Activated naive CD4-positive, alpha-beta T cell treated with Interleukin-2 at 50 U/mL for 16 hours (primary cell): ENCODE data around the gene ACSM6.

Experiments used
- DNase-seq: peaks from one replicate; pipeline ENCODE4 v3.0.0-alpha.2; 2020

Gene ACSM6

DNA sequence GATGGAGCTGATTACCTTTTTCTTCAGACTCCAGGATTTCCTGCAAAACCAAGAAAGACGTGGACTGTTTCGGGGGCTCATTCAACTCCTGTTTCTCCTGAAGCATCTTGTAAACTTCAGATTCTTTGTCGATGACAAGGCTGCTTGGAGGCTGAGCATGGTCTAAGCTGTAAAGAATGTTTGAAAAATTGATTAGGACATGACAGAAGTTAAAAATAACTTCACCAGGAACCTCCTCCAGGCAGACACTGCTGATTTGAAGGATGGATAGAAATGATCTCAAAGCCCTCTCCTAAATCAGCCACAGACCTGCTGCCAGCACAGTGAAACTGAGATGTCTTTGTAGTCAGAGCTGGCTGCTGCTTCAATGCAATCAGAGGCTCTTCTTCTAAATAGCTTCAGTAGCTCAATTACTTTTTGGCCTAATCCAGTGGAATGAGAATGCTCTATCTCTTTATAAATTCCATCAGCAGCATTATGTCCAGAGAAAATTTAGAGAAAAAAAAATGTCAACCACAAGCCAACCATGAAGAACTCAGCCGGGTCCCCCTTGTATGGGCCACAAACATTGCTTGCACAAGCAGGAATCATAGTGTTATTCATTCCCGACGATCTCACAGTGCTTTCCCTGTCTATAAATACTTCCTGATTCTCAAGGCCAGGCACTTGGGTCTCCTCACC, 53.3 kb downstream of the ACSM6 start:
- DNase-seq = no peak

DNA sequence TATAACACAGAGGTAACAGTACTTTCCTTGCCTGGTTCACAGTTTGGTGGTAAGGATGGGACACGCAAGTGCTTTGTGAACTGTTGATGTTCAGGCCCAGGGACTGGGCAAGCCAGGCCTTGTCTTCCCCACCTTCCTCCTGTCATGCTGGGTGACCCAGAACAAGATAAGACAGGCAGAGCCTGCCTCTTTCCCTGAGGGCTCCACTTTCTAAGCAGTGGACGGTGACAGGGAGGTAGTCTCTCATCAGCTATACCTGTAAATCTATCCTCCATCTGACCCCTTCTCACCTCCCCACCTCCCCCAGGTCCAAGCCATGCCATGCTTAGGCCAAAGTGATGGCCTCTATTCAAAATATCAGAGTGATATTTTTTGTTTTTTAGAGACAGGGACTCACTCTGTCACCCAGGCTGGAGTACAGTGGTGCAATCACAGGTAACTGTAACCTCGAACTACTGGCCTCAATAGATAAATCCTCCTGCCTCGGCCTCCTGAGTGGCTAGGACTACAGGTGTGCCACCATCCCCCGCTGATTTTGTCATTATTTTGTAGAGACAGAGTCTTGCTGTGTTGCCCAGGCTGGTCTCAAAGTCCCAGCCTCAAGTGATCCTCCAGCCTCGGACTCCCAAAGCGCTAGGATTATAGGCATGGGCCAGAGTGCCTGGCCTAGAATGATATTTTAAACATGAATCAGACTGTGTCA, 54.0 kb downstream of the ACSM6 start:
- no peak for DNase-seq

DNA sequence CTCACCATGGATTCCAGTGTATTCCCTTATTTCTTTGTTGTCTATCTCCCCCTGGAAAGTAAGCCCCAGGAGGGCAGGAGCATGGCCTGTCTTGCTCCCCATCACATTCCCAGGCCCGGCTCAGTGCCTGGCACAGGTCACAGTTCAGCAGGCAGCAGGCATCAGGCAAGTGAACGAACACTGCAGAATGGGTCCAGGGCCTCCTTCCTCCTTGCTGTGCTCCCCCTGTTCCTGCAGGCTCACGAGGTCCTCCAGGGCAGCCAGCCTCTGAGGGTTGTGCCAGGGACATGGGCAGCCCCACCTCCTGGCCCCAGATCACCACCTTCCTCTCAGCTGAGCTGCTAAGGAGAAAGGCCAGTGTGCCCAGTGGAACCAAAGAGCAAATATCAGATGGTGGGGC, 55.0 kb downstream of the ACSM6 start:
- no peak for DNase-seq

DNA sequence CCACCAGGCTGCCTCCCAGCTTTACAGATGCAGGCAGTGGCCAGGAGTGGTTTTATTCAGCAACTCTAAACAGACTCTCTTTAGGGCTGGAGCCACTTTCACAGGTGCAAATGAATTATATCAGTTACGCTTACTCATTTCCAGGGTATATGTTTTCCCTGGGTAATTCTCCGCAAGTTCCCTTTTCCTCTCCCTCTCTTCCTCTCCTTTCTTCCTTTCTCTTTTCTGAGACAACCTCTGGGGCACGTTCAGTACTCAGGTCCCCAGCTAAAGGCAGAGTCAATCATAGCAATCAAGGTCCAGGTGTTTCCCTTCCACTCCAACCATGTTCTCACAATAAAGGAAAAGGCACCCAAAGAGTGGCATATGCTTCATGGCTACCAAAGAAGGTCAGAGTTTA, 55.4 kb downstream of the ACSM6 start:
- DNase-seq = no peak

DNA sequence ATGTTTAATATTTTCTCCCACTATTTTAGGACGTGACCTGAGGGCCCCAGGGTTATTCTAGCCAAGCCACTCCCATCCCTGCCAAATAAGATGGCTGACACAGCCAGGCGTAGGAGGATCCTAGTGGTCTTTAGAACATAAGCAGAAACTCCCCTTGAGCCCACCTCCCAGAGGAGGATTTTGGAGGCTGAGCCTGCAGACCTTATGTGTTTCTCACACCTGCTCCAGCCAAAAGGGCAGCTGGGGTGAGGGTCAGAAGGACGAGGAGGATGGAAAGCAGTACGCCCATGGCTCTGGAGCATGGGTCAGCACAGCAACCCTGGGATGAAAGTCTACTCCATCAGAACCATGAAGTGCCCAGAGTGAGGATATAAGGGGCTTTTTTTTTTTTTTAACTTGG, 56.8 kb downstream of the ACSM6 start:
- no peak for DNase-seq

DNA sequence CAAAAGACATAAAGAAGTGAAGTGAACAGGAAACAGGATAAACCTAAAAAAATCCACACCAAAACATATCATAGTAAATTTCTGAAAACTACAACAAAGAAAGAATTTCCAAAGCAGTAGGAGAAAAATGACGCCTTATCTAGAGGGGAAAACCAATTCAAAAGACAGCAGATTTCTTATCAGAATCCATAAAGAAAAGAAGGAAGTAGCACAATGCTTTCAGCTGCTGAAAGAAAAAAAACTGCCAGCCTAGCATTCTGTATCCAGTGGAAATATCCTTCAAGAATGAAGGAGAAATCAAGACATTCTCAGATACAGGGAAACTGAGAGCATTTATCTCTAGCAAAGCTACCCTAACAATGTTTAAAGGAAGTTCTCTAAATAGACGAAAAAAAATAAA, 59.0 kb downstream of the ACSM6 start:
- DNase-seq = no peak

DNA sequence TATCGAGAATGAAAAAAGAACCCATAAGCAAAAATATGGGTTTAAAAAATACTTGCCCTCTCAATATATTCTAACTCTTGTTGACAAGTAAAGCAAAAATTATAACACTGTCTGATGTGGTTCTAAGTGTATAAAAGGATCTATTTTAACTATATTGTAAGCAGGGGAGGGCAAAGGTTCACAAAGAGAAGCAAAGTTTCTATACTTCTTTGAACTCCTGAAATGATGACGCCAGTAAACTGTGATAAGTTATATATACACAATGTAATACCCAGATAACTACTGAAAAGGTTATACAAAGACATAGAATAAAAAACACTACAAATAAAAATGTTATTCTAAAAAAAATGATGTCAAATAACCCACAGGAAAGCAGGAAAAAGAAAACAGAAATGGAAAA, 59.6 kb downstream of the ACSM6 start:
- DNase-seq = no peak

DNA sequence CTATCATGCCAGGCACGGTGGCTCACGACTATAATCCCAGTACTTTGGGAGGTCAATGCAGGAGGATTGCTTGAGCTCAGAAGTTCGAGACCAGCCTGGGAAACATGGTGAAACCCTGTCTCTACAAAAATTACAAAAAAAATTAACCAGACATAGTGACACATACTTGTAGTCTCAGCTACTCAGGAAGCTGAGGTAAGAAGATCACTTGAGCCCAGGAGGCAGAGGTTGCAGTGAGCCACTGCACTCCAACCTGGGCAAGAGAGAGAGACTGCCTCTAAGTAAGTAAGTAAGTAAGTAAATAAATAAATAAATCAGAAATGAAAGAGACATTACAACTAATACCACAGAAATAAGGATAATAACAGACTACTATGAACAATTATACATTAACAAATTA, 60.6 kb downstream of the ACSM6 start:
- no peak for DNase-seq

DNA sequence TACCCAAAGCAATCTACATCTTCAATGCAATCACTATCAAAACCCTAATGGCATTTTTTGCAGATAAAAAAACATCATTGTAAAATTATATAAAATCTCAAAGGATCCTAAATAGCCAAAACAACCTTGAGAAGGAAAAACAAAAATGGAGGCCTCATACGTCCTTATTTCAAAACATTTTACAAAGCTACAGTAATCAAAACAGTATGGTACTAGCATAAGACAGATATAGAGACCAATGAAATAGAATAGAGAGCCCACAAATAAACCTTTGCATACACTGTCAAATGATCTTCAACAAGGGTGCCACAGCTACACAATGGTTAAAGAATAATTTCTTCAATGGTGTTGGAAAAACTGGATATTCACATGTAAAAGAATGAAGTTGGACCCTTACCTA, 62.2 kb downstream of the ACSM6 start:
- no peak for DNase-seq

DNA sequence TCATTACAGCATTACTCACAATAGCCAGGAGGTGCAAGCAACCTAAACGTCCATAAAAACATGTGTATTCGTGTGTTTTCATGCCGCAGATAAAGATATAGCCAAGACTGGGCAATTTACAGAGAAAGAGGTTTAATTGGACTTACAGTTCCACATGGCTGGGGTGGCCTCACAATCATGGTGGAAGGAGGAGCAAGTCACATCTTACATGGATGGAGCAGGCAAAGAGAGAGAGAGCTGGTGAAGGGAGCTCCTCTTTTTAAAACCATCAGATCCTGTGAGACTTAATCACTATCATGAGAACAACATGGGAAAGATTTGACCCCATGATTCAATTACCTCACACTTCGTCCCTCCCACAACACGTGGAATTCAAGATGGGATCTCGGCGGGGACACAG, 63.8 kb downstream of the ACSM6 start:
- no peak for DNase-seq

DNA sequence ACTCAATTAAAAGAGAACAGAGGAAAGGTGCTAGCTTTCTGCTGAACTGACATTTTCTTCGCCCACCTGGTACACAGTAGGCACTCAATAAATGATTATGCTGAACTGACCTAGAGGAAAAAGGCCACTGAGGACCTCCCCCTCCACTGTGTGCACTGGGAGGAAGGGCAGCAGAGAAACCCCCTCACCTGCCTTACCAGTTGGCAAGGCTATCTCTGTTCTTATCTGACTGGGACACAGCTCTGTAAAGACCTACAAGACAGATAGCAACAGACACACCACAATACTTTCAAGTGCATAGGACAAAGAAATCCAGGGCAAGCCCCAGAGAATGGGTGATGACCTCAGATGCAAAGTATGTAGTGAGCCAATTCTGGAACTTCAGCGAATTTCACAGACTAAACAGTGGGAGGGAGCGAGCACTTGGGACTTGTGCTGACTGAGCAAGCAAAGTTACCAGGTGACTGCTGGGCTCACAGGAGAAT, 66.4 kb downstream of the ACSM6 start:
- no peak for DNase-seq

DNA sequence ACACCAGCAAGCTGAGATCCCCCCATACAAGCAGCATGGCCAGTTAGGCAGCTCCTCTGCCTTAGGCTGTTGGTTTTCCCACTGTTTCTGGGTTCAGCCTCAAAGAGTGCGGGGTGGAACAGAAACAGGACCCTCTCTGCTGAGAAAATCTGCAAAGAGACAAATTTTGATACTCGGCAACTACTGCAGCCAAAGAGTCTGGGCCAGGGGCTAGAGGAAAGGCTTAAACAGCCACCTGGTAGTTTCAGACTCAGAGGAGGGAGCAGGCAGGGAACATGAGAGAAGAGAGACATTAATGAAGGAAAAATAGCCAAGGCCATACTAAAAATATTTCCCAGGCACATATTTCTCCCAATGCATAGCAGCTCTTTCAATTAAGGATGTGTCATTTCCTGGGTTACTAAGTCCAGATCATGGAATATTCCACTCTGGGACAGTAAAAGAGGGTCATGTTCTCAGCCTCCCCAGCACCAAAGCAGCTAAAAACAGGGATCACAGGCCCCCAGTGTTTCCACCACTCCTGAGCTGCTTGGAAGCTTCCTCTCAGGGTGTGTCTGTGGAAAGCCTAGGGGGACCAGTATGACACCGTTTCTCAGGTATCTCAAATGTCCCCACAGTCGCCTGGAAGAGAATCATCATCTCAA, 67.0 kb downstream of the ACSM6 start:
- DNase-seq = no peak

DNA sequence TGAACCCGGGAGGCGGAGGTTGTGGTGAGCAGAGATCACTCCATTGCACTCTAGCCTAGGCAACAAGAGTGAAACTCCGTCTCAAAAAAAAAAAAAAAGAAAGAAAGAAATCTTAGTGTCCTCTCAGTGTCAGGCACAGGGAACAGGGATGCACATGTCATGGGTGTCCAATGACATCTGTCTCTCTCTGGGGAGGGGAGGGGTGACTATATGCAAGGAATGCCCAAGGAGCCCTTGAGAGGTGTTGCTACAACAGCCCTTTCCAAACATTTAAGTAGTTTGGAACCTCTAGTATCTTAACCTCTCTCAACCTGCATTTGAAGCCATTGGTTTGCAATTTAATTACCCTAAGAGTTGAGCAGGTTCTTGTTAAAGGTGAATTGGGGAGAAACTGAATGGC, 67.9 kb downstream of the ACSM6 start:
- no peak for DNase-seq

DNA sequence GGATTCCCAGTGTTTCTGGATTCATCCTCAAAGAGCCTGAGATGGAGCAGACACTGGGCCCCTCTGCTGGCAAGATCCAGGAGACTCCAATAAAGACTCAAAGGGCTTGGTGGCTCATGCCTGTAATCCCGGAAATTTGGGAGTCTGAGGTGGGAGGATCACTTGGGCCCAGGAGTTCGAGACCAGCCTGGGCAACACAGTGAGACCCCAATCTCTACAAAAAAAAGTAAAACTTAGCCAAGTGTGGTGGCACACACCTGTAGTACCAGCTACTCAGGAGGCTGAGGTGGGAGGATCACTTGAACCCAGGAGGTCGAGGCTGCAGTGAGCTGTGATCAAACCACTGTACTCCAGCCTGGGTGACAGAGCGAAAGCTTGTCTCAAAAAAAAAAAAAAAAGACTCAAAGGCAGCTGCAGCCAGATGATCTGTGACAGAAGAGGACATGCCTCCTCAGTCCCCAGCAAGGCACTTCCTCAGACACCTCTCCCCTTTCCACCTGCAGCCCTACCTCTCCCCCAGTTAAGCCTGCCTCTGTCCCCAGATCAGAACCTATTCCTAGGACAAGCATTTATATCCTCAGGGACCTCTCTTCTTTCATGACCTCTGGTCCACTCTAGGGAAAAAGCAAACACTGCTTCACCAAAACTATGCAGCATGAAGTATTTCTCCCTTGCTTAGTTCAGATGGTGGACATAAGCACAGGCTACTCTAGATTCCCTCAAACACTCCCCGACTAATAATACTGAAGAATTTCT, 68.9 kb downstream of the ACSM6 start:
- DNase-seq = no peak

DNA sequence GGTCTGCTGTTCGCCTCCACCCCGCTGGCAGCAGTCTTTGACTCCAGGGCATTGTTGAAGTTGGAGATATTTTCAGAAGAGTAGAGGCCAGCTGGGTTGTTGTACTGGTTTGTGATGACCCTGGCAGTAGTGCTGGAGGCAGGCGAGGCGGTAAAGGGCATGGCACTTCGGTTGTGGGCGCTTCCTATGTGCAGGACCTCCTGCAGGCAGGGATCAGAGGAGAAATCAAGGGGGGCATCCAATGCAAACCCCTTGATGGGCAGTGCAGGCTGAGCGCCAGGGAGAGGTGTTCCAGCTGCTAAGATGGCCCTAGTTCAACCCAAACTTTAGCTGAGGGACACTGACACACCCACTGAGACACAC, 69.8 kb downstream of the ACSM6 start:
- no peak for DNase-seq

DNA sequence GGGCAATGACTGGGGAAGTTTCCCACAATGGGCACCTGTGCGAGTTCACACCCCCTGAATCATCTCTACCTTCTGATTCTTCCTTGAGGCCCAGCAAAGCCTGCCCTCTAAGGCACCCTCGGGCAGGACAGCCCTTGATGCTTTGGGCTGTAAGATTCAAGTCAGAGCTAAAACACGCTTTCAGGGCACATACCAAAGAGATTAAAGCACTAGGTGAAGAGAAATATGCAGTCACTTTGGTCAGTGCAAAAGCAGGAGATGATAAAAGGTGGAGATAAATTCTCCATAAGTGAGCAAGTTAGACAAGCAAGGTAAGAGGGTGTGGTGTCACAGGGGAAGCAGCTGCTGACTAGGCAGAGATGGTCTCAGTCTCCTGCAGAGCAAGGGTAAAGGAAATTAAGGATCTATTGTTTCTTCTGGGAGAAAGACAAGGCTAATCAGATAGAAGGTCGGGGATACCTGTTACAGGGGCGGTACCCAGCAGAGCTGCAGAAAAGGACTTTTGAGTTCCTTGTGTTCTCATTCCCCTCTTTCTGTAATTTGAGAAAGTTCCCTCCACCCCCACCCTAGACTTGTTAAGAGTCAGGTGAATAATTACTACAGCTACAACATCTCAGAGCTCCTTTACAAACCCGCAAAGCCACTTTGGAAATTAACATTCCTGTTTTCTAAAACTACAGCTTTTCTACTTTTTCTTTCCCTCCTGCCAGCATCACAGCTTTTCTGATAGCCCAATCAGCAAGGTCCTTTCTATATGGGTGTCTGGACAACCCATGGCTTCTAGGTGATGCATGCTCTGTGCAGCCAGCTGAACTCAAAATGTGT, 70.4 kb downstream of the ACSM6 start:
- DNase-seq = no peak

DNA sequence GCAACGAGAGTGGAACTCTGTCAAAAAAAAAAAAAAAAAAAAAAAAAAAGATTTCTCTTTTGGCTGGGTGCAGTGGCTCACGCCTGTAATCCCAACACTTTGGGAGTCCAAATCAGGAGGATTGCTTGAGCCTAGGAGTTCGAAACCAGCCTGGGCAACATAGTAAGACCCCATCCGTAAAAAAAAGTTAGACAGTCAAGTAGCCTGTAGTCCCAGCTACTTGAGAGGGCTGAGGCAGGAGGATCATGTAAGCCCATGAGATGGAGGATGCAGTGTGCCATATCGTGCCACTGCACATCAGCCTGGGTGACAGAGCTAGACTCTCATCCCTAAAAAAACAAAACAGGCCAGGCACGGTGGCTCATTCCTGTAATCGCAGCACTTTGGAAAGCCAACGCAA, 71.5 kb downstream of the ACSM6 start:
- no peak for DNase-seq

DNA sequence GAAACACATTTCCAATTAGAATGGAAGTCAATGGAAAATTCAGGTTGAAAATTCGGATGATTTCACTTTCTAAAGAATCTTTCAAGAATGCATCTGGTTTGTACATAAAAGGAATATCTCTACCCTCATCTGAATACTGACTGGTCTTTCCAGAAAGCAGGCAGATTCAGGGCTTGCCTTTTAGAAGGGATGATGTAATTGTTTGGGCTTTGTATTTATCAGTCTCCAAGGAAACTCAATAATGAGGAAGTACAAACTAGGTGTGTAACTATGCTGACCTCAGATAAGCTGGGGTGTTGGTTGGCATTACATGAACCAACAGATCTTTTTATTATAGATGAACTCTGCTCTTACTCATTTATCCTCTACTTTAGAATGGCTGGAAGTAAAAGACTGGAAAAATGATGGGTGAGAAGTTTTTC, 72.6 kb downstream of the ACSM6 start:
- DNase-seq = no peak

DNA sequence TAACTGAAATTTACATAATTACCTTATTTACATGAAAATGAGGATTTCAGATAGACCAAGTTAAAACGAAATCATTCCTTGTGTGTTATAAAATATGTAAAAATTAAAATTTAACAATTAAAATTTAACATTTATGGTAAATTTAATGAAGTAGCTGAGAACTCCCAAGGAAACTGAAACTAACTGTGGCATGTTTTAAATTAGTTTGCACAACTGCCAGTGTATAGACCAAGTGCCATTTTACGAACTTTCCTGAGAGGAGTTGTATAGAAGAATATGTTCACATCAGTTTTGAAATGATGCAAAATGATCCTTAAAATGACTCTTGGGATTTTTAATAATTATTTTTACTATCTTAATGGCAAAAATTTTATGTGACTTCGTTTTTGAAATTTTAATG, 73.2 kb downstream of the ACSM6 start:
- DNase-seq = no peak

DNA sequence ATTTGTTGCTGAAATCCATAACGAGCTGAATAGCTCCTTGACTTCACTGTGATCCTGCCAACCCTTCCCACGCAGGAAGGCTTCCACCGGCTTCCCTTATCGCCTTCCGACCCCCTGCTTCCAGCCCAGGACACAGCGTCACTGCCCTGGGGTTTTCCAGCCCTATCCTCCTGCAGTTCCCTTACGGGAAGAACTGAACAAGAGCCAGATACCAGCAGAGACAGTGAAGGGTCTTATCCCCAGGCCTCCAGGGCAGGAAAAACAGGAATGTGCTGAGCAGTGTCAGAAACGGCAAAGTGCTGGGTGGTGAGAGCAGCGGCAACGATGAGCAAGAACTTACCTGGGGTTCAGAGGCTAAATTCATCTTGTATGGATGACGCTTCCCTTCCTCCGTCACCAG, 74.4 kb downstream of the ACSM6 start:
- DNase-seq = no peak

DNA sequence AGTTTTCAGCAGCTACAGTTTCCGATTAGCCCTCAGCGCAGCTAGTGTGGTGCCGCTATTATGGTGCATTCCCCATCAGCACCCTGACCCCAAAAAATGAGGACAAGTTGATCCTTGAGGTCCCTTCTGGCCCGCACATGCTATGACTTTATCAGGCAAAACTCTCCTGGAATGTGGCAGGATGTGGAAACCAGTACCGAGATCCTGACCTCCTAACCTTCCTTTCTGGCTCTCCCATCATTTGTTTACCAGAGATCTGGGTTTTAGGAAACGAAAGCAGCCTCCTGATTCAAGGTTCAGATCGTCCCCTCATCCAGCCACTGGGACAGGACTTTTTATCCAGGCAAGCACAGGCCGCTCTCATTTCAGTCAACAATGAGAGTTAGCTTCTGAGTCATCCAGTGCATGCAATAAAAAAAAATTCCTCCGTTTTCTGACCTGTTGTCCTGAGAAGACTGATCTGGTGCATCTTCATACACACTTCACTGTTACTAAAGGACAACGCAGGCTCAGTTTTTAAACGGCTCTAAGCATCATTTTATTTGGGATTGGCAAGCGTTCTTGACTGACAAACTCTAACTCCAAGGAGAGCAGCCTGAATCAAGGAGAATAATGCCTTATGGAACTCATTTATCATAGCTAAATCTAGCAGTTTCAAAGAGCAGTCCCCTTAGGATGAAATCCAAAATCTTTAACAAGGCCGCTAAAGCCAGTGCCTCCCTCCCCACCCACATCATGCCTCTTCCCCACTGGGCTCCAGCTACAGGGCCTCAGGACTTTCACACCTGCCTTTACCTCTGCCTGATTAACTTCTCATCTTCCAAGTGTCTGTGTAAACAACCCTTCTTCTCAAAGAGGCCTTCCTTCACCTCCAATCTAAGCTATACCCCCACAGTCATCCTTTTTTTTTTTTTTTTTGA, 79.6 kb downstream of the ACSM6 start:
- no peak for DNase-seq
